ENCODE results near the gene HECW1. TPM values are rescaled to one million over a fixed set of nuclear protein-coding genes. Genes with fewer than 3 reads are reported as not detected.

Gene HECW1
- total RNA-seq, 1 donor from 2014 or later: 0.11 TPM

- Histone ChIP-seq H2AFZ (replicated peaks) (no peak overlapping the region), H3K4me3 (no peak overlapping the region), H3K27me3 (no peaks in the 10 kb centered on the region), H3K4me2 (no peak overlapping the region), H3F3A (ENCODE audit: low read depth) (peaks cover 12% of the 10 kb centered on the region), H3K4me1 (peaks cover 11% of the 10 kb centered on the region), H3K79me2 (ENCODE audit: low read depth) (no peaks in the 10 kb centered on the region), H3K9ac (no peak overlapping the region), H4K20me1 (ENCODE audit: low read depth) (no peaks in the 10 kb centered on the region), H3K27ac (no peak overlapping the region), H3K9me3 (ENCODE audit: low read depth) (no peaks in the 10 kb centered on the region), H3K36me3 (no peaks in the 10 kb centered on the region)
- Mint-ChIP-seq H3K36me3 (no peaks in the 10 kb centered on the region), H3K27ac (peak overlapping the region; percentile 4), H3K4me3 (no peak overlapping the region), H3K4me1 (peaks cover 7% of the 10 kb centered on the region), H3K27me3 (ENCODE audit: insufficient read depth, low read depth) (no peaks in the 10 kb centered on the region), H3K9me3 (peaks cover 1% of the 10 kb centered on the region)
- TF ChIP-seq EZH2 (IDR thresholded peaks at IDR 0.05): no peak
- no peak for TF ChIP-seq EZH2phosphoT487 (IDR thresholded peaks at IDR 0.05)
- no peak for TF ChIP-seq CTCF (IDR thresholded peaks at IDR 0.05)
- no peak for DNase-seq (ENCODE audit: low spot score)
Measured at GRCh38 chr7:43552122-43552521, 439.7 kb downstream of the HECW1 start.

- H3F3A ChIP-seq (ENCODE audit: low read depth): peaks cover 12% of the 10 kb centered on the region
Measured at GRCh38 chr7:43553999-43554398, 441.6 kb downstream of the HECW1 start.

GRCh38 chr7:43554423-43554822 is 442.0 kb downstream of the HECW1 start:
- Mint-ChIP-seq H3K27ac (no peak overlapping the region), H3K36me3 (no peaks in the 10 kb centered on the region), H3K27me3 (ENCODE audit: insufficient read depth, low read depth) (peaks cover 3% of the 10 kb centered on the region), H3K4me3 (peak overlapping the region; percentile 28), H3K9me3 (no peaks in the 10 kb centered on the region), H3K4me1 (peaks cover 7% of the 10 kb centered on the region)
- Histone ChIP-seq H4K20me1 (ENCODE audit: low read depth) (no peaks in the 10 kb centered on the region), H3K4me2 (no peak overlapping the region), H3K79me2 (ENCODE audit: low read depth) (no peaks in the 10 kb centered on the region), H3K36me3 (no peaks in the 10 kb centered on the region), H3K27me3 (no peaks in the 10 kb centered on the region), H2AFZ (replicated peaks) (no peak overlapping the region), H3K4me3 (no peak overlapping the region), H3F3A (ENCODE audit: low read depth) (peaks cover 12% of the 10 kb centered on the region), H3K9me3 (ENCODE audit: low read depth) (no peaks in the 10 kb centered on the region), H3K4me1 (peaks cover 11% of the 10 kb centered on the region), H3K27ac (no peak overlapping the region), H3K9ac (no peak overlapping the region)
- TF ChIP-seq EZH2 (IDR thresholded peaks at IDR 0.05) (no peak), CTCF (IDR thresholded peaks at IDR 0.05) (no peak), EZH2phosphoT487 (IDR thresholded peaks at IDR 0.05) (no peak)
- no peak for DNase-seq (ENCODE audit: low spot score)

More at GRCh38 chr7:43553999-43554398, 441.6 kb downstream of the HECW1 start:
- Histone ChIP-seq H3K27ac (no peak overlapping the region), H4K20me1 (ENCODE audit: low read depth) (no peaks in the 10 kb centered on the region), H3K4me3 (no peak overlapping the region), H3K4me1 (peaks cover 11% of the 10 kb centered on the region), H3K36me3 (no peaks in the 10 kb centered on the region), H3K9ac (no peak overlapping the region), H3K27me3 (no peaks in the 10 kb centered on the region), H3K9me3 (ENCODE audit: low read depth) (no peaks in the 10 kb centered on the region), H3K79me2 (ENCODE audit: low read depth) (no peaks in the 10 kb centered on the region), H3K4me2 (no peak overlapping the region), H2AFZ (replicated peaks) (no peak overlapping the region)
- H3K36me3 Mint-ChIP-seq: no peaks in the 10 kb centered on the region
- DNase-seq (ENCODE audit: low spot score): no peak
- no peak overlapping the region for H3K27ac Mint-ChIP-seq
- H3K27me3 Mint-ChIP-seq (ENCODE audit: insufficient read depth, low read depth): peaks cover 3% of the 10 kb centered on the region
- H3K4me1 Mint-ChIP-seq: peaks cover 7% of the 10 kb centered on the region
- H3K9me3 Mint-ChIP-seq: no peaks in the 10 kb centered on the region
- TF ChIP-seq EZH2 (IDR thresholded peaks at IDR 0.05) (no peak), CTCF (IDR thresholded peaks at IDR 0.05) (no peak), EZH2phosphoT487 (IDR thresholded peaks at IDR 0.05) (no peak)
- no peak overlapping the region for H3K4me3 Mint-ChIP-seq

Measured in neural progenitor cell (in vitro differentiated cells).